K562 (cell line): ENCODE measurements around the gene BIRC5. TPM values are rescaled to one million over a fixed set of nuclear protein-coding genes. Genes with fewer than 3 reads are reported as not detected.

Source experiments
- ATAC-seq: fragments of 200-7000 bp; cut with Tn5 transposase; 3 replicates; pipeline ENCODE4 v1.9.1; 2020; ENCODE audit warnings: moderate library complexity
- BruUV-seq: library from RNA; stranded (reverse); fragments of 400-500 nt; replicated peaks from 2 replicates; lab custom pipeline; 2021; lab: Mats Ljungman, UMichigan
- CTCF ChIA-PET: fragments of 300-600 bp; formaldehyde crosslinking; extraction: SDS; loops from one replicate; lab custom pipeline; 2021; ENCODE audit warnings: low intra/inter-chr PET ratio; lab: Yijun Ruan, JAX
- POLR2A ChIA-PET: fragments of 300-600, 350-650 bp; sonication (Branson Sonifier 250); formaldehyde crosslinking; extraction: SDS; loops from one replicate; lab custom pipeline; 2021; ENCODE audit warnings: antibody characterized with exemption, inconsistent platforms; lab: Yijun Ruan, JAX
- DNase-seq, 4 experiments: peaks; one replicate each; pipeline versions ENCODE4 v3.0.0 to v3.0.0-alpha.2; 2011 to 2018; ENCODE audit warnings: low spot score in 3 of 4, mixed read lengths in 3 of 4; ENCODE audit errors: extremely low read depth in 1 of 4
- FAIRE-seq: peaks from 2 replicates; lab custom pipeline; 2011; peaks lifted over from hg19 to GRCh38; lab: Jason Lieb, UNC
- H2AFZ ChIP-seq: 2 replicates; pipeline ENCODE4 v1.6.0; 2011; ENCODE audit warnings: low read depth, low read length, control low read depth, inconsistent platforms
- H3K27ac ChIP-seq: fragments of 200-600 bp; 3 replicates; pipeline ENCODE4 v1.8.0; 2011; ENCODE audit warnings: low read depth, mild to moderate bottlenecking, control low read depth, inconsistent platforms, low read length, moderate library complexity, mixed read lengths; ENCODE audit errors: extremely low read depth
- H3K27me3 ChIP-seq, 2 experiments: fragments of 300-600 bp in 1 of 2; 2 replicates in 1 of 2; 3 replicates in 1 of 2; pipeline versions ENCODE4 v1.6.0 to v1.8.0; 2011; ENCODE audit warnings: inconsistent platforms in 2 of 2, low read length in 2 of 2, mild to moderate bottlenecking in 1 of 2, mixed read lengths in 1 of 2, moderate library complexity in 1 of 2; ENCODE audit not compliant: control insufficient read depth in 2 of 2, insufficient read depth in 2 of 2
- H3K36me3 ChIP-seq: fragments of 300-600 bp; 3 replicates; pipeline ENCODE4 v1.8.0; 2011; ENCODE audit warnings: mild to moderate bottlenecking, low read length, inconsistent platforms; ENCODE audit not compliant: control insufficient read depth, insufficient read depth
- H3K4me1 ChIP-seq, 2 experiments: fragments of 200-600 bp in 1 of 2; replicated peaks in 1 of 2; 2 replicates in 1 of 2; 3 replicates in 1 of 2; pipeline versions ENCODE4 v1.5.1 to v1.8.0; 2011; ENCODE audit warnings: inconsistent platforms in 2 of 2, low read length in 2 of 2, mild to moderate bottlenecking in 1 of 2, mixed read lengths in 1 of 2, moderate library complexity in 1 of 2; ENCODE audit not compliant: control insufficient read depth in 2 of 2, insufficient read depth in 2 of 2
- H3K4me2 ChIP-seq: 2 replicates; pipeline ENCODE4 v1.6.1; 2011; ENCODE audit warnings: low read length, control low read depth, inconsistent platforms, mixed read lengths; ENCODE audit not compliant: insufficient read depth
- H3K4me3 ChIP-seq: fragments of 200-600 bp; sonication (generic), shearing (Covaris generic); 2 replicates; pipeline ENCODE4 v1.5.1; 2016; ENCODE audit warnings: control low read depth, inconsistent platforms
- H3K79me2 ChIP-seq: fragments of 200-600 bp; 3 replicates; pipeline ENCODE4 v1.8.0; 2011; ENCODE audit warnings: low read length, inconsistent platforms; ENCODE audit not compliant: control insufficient read depth, insufficient read depth
- H3K9ac ChIP-seq, 2 experiments: 2 replicates each; pipeline versions ENCODE4 v1.6.0 to v1.6.1; 2011; ENCODE audit warnings: low read depth in 2 of 2, low read length in 2 of 2, control low read depth in 1 of 2, inconsistent platforms in 1 of 2, mild to moderate bottlenecking in 1 of 2, mixed read lengths in 1 of 2; ENCODE audit not compliant: insufficient read depth in 1 of 2
- H3K9me1 ChIP-seq: one replicate; pipeline ENCODE4 v1.6.0; 2011; ENCODE audit warnings: inconsistent platforms, mild to moderate bottlenecking, low read length, moderate library complexity; ENCODE audit not compliant: control insufficient read depth, insufficient read depth
- H3K9me3 ChIP-seq: replicated peaks from 2 replicates; pipeline ENCODE4 v1.5.1; 2011; ENCODE audit warnings: low read depth, low read length, inconsistent platforms; ENCODE audit not compliant: control insufficient read depth, insufficient read depth
- H4K20me1 ChIP-seq: replicated peaks from 2 replicates; pipeline ENCODE4 v1.6.1; 2011; ENCODE audit warnings: low read length, inconsistent platforms, mixed read lengths; ENCODE audit not compliant: control insufficient read depth, insufficient read depth
- ATF2 ChIP-seq: sonication (generic); formaldehyde crosslinking; IDR thresholded peaks from 2 replicates; pipeline ENCODE4 v1.8.1; 2022; ENCODE audit warnings: missing genetic modification reagents
- BCLAF1 ChIP-seq, 2 experiments: fragments of 450-650 bp in 1 of 2; IDR thresholded peaks; 2 replicates each; pipeline ENCODE4 v1.6.1; 2011 to 2017; ENCODE audit warnings: low read depth in 2 of 2, antibody characterized with exemption in 1 of 2, borderline replicate concordance in 1 of 2, low read length in 1 of 2, mild to moderate bottlenecking in 1 of 2, mixed read lengths in 1 of 2; ENCODE audit not compliant: control insufficient read depth in 1 of 2
- MAX ChIP-seq: sonication (generic); formaldehyde crosslinking; IDR thresholded peaks from 2 replicates; pipeline ENCODE4 v1.9.0; 2022; ENCODE audit warnings: mild to moderate bottlenecking, missing genetic modification reagents
- PRMT5 ChIP-seq: sonication (generic); formaldehyde crosslinking; IDR thresholded peaks from 2 replicates; pipeline ENCODE4 v1.5.0; 2020; ENCODE audit warnings: missing genetic modification reagents
- SIRT6 ChIP-seq: IDR thresholded peaks from one replicate; pipeline ENCODE4 v1.6.1; 2012; ENCODE audit warnings: low read depth, mild to moderate bottlenecking, control low read depth, inconsistent platforms, low read length, moderate library complexity
- ZKSCAN1 ChIP-seq: fragments of 150-350 bp; IDR thresholded peaks from 2 replicates; pipeline ENCODE4 v1.6.1; 2016; ENCODE audit warnings: low read depth, low read length
- WGBS: fragments of 100-300 bp; shearing (Covaris generic); methylation state at CpG from one replicate; pipeline ENCODE4 v1.1.6; 2016; ENCODE audit warnings: low coverage, mixed read lengths; ENCODE audit not compliant: insufficient coverage; ENCODE audit errors: missing lambda C conversion rate; 5-methylcytosine and 5-hydroxymethylcytosine counted together
- in situ Hi-C: fragments of 300-500 bp; cut with MboI; formaldehyde crosslinking; loops from 4 replicates; pipeline ENCODE4 v1.15.0; 2018; ENCODE audit warnings: inconsistent platforms, mixed read lengths
- intact Hi-C: fragments of 100-400 bp; cut with micrococcal nuclease; formaldehyde crosslinking; loops from 2 replicates; pipeline ENCODE4 v1.14.2; 2022
- polyA plus RNA-seq, 8 experiments: library from polyadenylated mRNA; depleted of rRNA in 4 of 8; stranded (reverse) in 5 of 8; unstranded in 3 of 8; fragments of >200 nt; fragmentation: Nextera tagmentation in 2 of 8; fragmentation: Illumina TruSeq in 1 of 8; extraction: Ambion mirVana in 2 of 8; extraction: Trizol in 1 of 8; gene quantifications; 2 replicates each; pipeline versions ENCODE4 v1.2.1 to v1.2.3, GENCODE V29; 2011 to 2014; ENCODE audit warnings: inconsistent platforms in 1 of 8, missing spikeins in 1 of 8
- total RNA-seq, 7 experiments: library from RNA; depleted of rRNA in 6 of 7; stranded (reverse); fragments of >200 nt in 6 of 7; fragmentation: Illumina TruSeq in 2 of 7; extraction: Trizol in 2 of 7; gene quantifications; 2 replicates each; pipeline versions ENCODE4 v1.2.1 to v1.2.3, GENCODE V29; 2011 to 2021; ENCODE audit warnings: low replicate concordance in 1 of 7

BIRC5 gene
- total and polyA plus RNA-seq, 9 of the 15 experiments (the other 6 are each of a cell fraction or from before 2014, with no cell fraction given) = 64.4 to 140 (median 101) TPM

GRCh38 chr17:78211032-78211431 lies 3.0 kb upstream of the BIRC5 start:
- ChIA-PET POLR2A (interaction anchor here (1.2 kb wide), 1 partner anchor 24 kb away, joined by 4 read pairs; the partner anchor contains the start of genes AFMID and TK1), CTCF (no interaction called here)
- TF ChIP-seq ZKSCAN1 = no peak
- no peak for TF ChIP-seq BCLAF1 (IDR thresholded peaks at IDR 0.05; ENCODE audit: borderline replicate concordance in 1 of 2, control insufficient read depth in 1 of 2, low read depth in 2 of 2, low read length in 1 of 2)
- TF ChIP-seq ATF2 = no peak
- no peak for TF ChIP-seq PRMT5
- TF ChIP-seq SIRT6 = no peak
- TF ChIP-seq MAX (CRISPR knock-in tag) = no peak
- Histone ChIP-seq H3K4me2 (no peak overlapping the region), H3K9me1 (no peaks in the 10 kb centered on the region), H3K4me3 (no peak overlapping the region), H3K9me3 (no peaks in the 10 kb centered on the region), H3K36me3 (peaks cover 14% of the 10 kb centered on the region; the same call in 2 of the 3 replicates), H3K79me2 (peaks cover 21% of the 10 kb centered on the region), H4K20me1 (no peaks in the 10 kb centered on the region), H2AFZ (no peak overlapping the region), H3K9ac (no peak overlapping the region; a peak in 1 of 4 replicates), H3K27ac (no peak overlapping the region), H3K4me1 (peaks cover 0 to 23% of the 10 kb centered on the region in 2 experiments; a peak in 4 of 5 replicates), H3K27me3 (no peaks in the 10 kb centered on the region)
- intact Hi-C loops (no loop called here), in situ Hi-C loops (no loop called here)
- no TSS peak for BruUV-seq
- no peak for FAIRE-seq
- WGBS = 46% methylated on average over 10 of the region's 11 CpGs
- no peak for DNase-seq
- ATAC-seq = no peak
